K562 (cell line): ENCODE results near the gene KPNA1. TPM values are rescaled to one million over a fixed set of nuclear protein-coding genes. Genes with fewer than 3 reads are reported as not detected.

ENCODE experiments used
- ATAC-seq: fragments of 200-7000 bp; cut with Tn5 transposase; 3 replicates; pipeline ENCODE4 v1.9.1; 2020; ENCODE audit warnings: moderate library complexity
- BruUV-seq: library from RNA; stranded (reverse); fragments of 400-500 nt; replicated peaks from 2 replicates; lab custom pipeline; 2021; lab: Mats Ljungman, UMichigan
- CTCF ChIA-PET: fragments of 300-600 bp; formaldehyde crosslinking; extraction: SDS; loops from one replicate; lab custom pipeline; 2021; ENCODE audit warnings: low intra/inter-chr PET ratio; lab: Yijun Ruan, JAX
- POLR2A ChIA-PET: fragments of 300-600, 350-650 bp; sonication (Branson Sonifier 250); formaldehyde crosslinking; extraction: SDS; loops from one replicate; lab custom pipeline; 2021; ENCODE audit warnings: antibody characterized with exemption, inconsistent platforms; lab: Yijun Ruan, JAX
- DNase-seq, 4 experiments: peaks; one replicate each; pipeline versions ENCODE4 v3.0.0 to v3.0.0-alpha.2; 2011 to 2018; ENCODE audit warnings: low spot score in 3 of 4, mixed read lengths in 3 of 4; ENCODE audit errors: extremely low read depth in 1 of 4
- FAIRE-seq: peaks from 2 replicates; lab custom pipeline; 2011; peaks lifted over from hg19 to GRCh38; lab: Jason Lieb, UNC
- H2AFZ ChIP-seq: 2 replicates; pipeline ENCODE4 v1.6.0; 2011; ENCODE audit warnings: low read depth, low read length, control low read depth, inconsistent platforms
- H3K27ac ChIP-seq: fragments of 200-600 bp; 3 replicates; pipeline ENCODE4 v1.8.0; 2011; ENCODE audit warnings: low read depth, mild to moderate bottlenecking, control low read depth, inconsistent platforms, low read length, moderate library complexity, mixed read lengths; ENCODE audit errors: extremely low read depth
- H3K27me3 ChIP-seq, 2 experiments: fragments of 300-600 bp in 1 of 2; 2 replicates in 1 of 2; 3 replicates in 1 of 2; pipeline versions ENCODE4 v1.6.0 to v1.8.0; 2011; ENCODE audit warnings: inconsistent platforms in 2 of 2, low read length in 2 of 2, mild to moderate bottlenecking in 1 of 2, mixed read lengths in 1 of 2, moderate library complexity in 1 of 2; ENCODE audit not compliant: control insufficient read depth in 2 of 2, insufficient read depth in 2 of 2
- H3K36me3 ChIP-seq: fragments of 300-600 bp; 3 replicates; pipeline ENCODE4 v1.8.0; 2011; ENCODE audit warnings: mild to moderate bottlenecking, low read length, inconsistent platforms; ENCODE audit not compliant: control insufficient read depth, insufficient read depth
- H3K4me1 ChIP-seq, 2 experiments: fragments of 200-600 bp in 1 of 2; replicated peaks in 1 of 2; 2 replicates in 1 of 2; 3 replicates in 1 of 2; pipeline versions ENCODE4 v1.5.1 to v1.8.0; 2011; ENCODE audit warnings: inconsistent platforms in 2 of 2, low read length in 2 of 2, mild to moderate bottlenecking in 1 of 2, mixed read lengths in 1 of 2, moderate library complexity in 1 of 2; ENCODE audit not compliant: control insufficient read depth in 2 of 2, insufficient read depth in 2 of 2
- H3K4me2 ChIP-seq: 2 replicates; pipeline ENCODE4 v1.6.1; 2011; ENCODE audit warnings: low read length, control low read depth, inconsistent platforms, mixed read lengths; ENCODE audit not compliant: insufficient read depth
- H3K4me3 ChIP-seq: fragments of 200-600 bp; sonication (generic), shearing (Covaris generic); 2 replicates; pipeline ENCODE4 v1.5.1; 2016; ENCODE audit warnings: control low read depth, inconsistent platforms
- H3K79me2 ChIP-seq: fragments of 200-600 bp; 3 replicates; pipeline ENCODE4 v1.8.0; 2011; ENCODE audit warnings: low read length, inconsistent platforms; ENCODE audit not compliant: control insufficient read depth, insufficient read depth
- H3K9ac ChIP-seq, 2 experiments: 2 replicates each; pipeline versions ENCODE4 v1.6.0 to v1.6.1; 2011; ENCODE audit warnings: low read depth in 2 of 2, low read length in 2 of 2, control low read depth in 1 of 2, inconsistent platforms in 1 of 2, mild to moderate bottlenecking in 1 of 2, mixed read lengths in 1 of 2; ENCODE audit not compliant: insufficient read depth in 1 of 2
- H3K9me1 ChIP-seq: one replicate; pipeline ENCODE4 v1.6.0; 2011; ENCODE audit warnings: inconsistent platforms, mild to moderate bottlenecking, low read length, moderate library complexity; ENCODE audit not compliant: control insufficient read depth, insufficient read depth
- H3K9me3 ChIP-seq: replicated peaks from 2 replicates; pipeline ENCODE4 v1.5.1; 2011; ENCODE audit warnings: low read depth, low read length, inconsistent platforms; ENCODE audit not compliant: control insufficient read depth, insufficient read depth
- H4K20me1 ChIP-seq: replicated peaks from 2 replicates; pipeline ENCODE4 v1.6.1; 2011; ENCODE audit warnings: low read length, inconsistent platforms, mixed read lengths; ENCODE audit not compliant: control insufficient read depth, insufficient read depth
- CBFA2T3 ChIP-seq: fragments of 450-650 bp; IDR thresholded peaks from 2 replicates; pipeline ENCODE4 v1.6.1; 2017
- FOSL1 ChIP-seq: fragments of 200-800 bp; sonication (Bioruptor generic); conservative IDR thresholded peaks from 2 replicates; pipeline ENCODE4 v1.6.1; 2016; ENCODE audit warnings: missing genetic modification characterization, missing compliant biosample characterization
- JUND ChIP-seq, 2 experiments: IDR thresholded peaks; 2 replicates in 1 of 2; 3 replicates in 1 of 2; pipeline ENCODE4 v1.6.1; 2011; ENCODE audit warnings: borderline replicate concordance in 2 of 2, low read depth in 2 of 2, low read length in 2 of 2, improper control_type of control experiment in 1 of 2, missing biosample characterization in 1 of 2, missing genetic modification characterization in 1 of 2, missing genetic modification reagents in 1 of 2
- RBM14 ChIP-seq: fragments of 200-400 bp; formaldehyde crosslinking; IDR thresholded peaks from 2 replicates; pipeline ENCODE4 v1.6.1; 2018; ENCODE audit warnings: low read depth, mild to moderate bottlenecking, low read length, moderate library complexity, borderline replicate concordance; ENCODE audit not compliant: insufficient read depth
- WGBS: fragments of 100-300 bp; shearing (Covaris generic); methylation state at CpG from one replicate; pipeline ENCODE4 v1.1.6; 2016; ENCODE audit warnings: low coverage, mixed read lengths; ENCODE audit not compliant: insufficient coverage; ENCODE audit errors: missing lambda C conversion rate; 5-methylcytosine and 5-hydroxymethylcytosine counted together
- in situ Hi-C: fragments of 300-500 bp; cut with MboI; formaldehyde crosslinking; loops from 4 replicates; pipeline ENCODE4 v1.15.0; 2018; ENCODE audit warnings: inconsistent platforms, mixed read lengths
- intact Hi-C: fragments of 100-400 bp; cut with micrococcal nuclease; formaldehyde crosslinking; loops from 2 replicates; pipeline ENCODE4 v1.14.2; 2022
- polyA plus RNA-seq, 8 experiments: library from polyadenylated mRNA; depleted of rRNA in 4 of 8; stranded (reverse) in 5 of 8; unstranded in 3 of 8; fragments of >200 nt; fragmentation: Nextera tagmentation in 2 of 8; fragmentation: Illumina TruSeq in 1 of 8; extraction: Ambion mirVana in 2 of 8; extraction: Trizol in 1 of 8; gene quantifications; 2 replicates each; pipeline versions ENCODE4 v1.2.1 to v1.2.3, GENCODE V29; 2011 to 2014; ENCODE audit warnings: inconsistent platforms in 1 of 8, missing spikeins in 1 of 8
- total RNA-seq, 7 experiments: library from RNA; depleted of rRNA in 6 of 7; stranded (reverse); fragments of >200 nt in 6 of 7; fragmentation: Illumina TruSeq in 2 of 7; extraction: Trizol in 2 of 7; gene quantifications; 2 replicates each; pipeline versions ENCODE4 v1.2.1 to v1.2.3, GENCODE V29; 2011 to 2021; ENCODE audit warnings: low replicate concordance in 1 of 7
- TF ChIP-seq, protein P1 (sequence below): IDR thresholded peaks from 2 replicates; pipeline ENCODE4 v1.6.1; 2011; ENCODE audit warnings: borderline replicate concordance, low read depth, mild to moderate bottlenecking, moderate library complexity, low read length; ENCODE audit not compliant: insufficient read depth, poor library complexity, severe bottlenecking
- TF ChIP-seq, protein P2 (sequence below), 2 experiments: fragments of 450-650 bp in 1 of 2; sonication (generic) in 1 of 2; formaldehyde crosslinking in 1 of 2; IDR thresholded peaks in 1 of 2; conservative IDR thresholded peaks in 1 of 2; 2 replicates each; pipeline versions ENCODE4 v1.6.1 to v1.8.1; 2016 to 2023; ENCODE audit warnings: mild to moderate bottlenecking in 2 of 2, moderate library complexity in 2 of 2, inconsistent platforms in 1 of 2, missing genetic modification reagents in 1 of 2
- TF ChIP-seq, protein P3 (sequence below): sonication (generic); formaldehyde crosslinking; IDR thresholded peaks from 2 replicates; pipeline ENCODE4 v1.5.0; 2020; ENCODE audit warnings: missing genetic modification reagents

The KPNA1 gene
- total and polyA plus RNA-seq, 9 of the 15 experiments (the other 6 are each of a cell fraction or from before 2014, with no cell fraction given) = 9.3 to 53.8 (median 33.5) TPM

DNA sequence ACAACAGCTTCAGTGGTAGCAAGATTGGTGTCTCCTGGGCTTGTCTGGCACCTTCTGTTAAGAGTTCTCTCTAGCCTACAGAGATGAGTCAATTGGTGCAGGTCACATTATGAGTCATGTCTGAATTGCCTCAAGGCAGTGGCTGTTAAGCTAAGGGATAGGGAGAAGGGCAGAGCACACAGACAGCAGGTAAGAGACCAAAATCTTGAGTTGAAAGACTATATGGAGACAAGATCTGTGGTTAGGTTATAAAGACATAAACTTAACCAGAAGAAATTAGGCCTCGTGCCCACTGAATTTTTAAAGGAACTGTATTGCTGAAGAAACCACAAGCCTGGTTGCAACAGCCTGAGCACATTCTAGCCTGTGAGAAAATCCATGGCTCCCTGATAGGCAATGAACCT is 19.2 kb upstream of the KPNA1 start:
- Histone ChIP-seq H3K79me2 (no peaks in the 10 kb centered on the region), H3K27ac (no peak overlapping the region), H3K4me2 (no peak overlapping the region), H3K9ac (no peak overlapping the region), H3K4me3 (no peak overlapping the region), H3K27me3 (no peaks in the 10 kb centered on the region), H3K9me3 (no peaks in the 10 kb centered on the region), H3K4me1 (no peaks in the 10 kb centered on the region), H4K20me1 (no peaks in the 10 kb centered on the region), H2AFZ (no peak overlapping the region), H3K9me1 (no peaks in the 10 kb centered on the region), H3K36me3 (0 out of 3 replicates have a peak, but pooled peaks cover 2% of the 10 kb centered on the region)
- intact Hi-C loops (no loop called here), in situ Hi-C loops (no loop called here)
- FAIRE-seq (peak; percentile 37), DNase-seq (peak; percentile 11 to 27 (median 16)), ATAC-seq (peak; percentile 58; the same call in 2 of the 3 replicates)
- BruUV-seq = no TSS peak
- ChIA-PET POLR2A (interaction anchor here (0.8 kb wide), 1 partner anchor 513 kb away, joined by 3 read pairs; no protein-coding TSS in a partner anchor), CTCF (no interaction called here)
- WGBS = 20% methylated on average over 1 of the region's 1 CpG
- peak; percentile 62; the same call in 1 of the 2 replicates for TF ChIP-seq JUND (IDR thresholded peaks at IDR 0.05; ENCODE audit: borderline replicate concordance, low read depth, low read length)
- TF ChIP-seq JUND (tag; IDR thresholded peaks at IDR 0.05; ENCODE audit: borderline replicate concordance, low read depth, low read length) = no peak
- TF ChIP-seq, protein P1, sequence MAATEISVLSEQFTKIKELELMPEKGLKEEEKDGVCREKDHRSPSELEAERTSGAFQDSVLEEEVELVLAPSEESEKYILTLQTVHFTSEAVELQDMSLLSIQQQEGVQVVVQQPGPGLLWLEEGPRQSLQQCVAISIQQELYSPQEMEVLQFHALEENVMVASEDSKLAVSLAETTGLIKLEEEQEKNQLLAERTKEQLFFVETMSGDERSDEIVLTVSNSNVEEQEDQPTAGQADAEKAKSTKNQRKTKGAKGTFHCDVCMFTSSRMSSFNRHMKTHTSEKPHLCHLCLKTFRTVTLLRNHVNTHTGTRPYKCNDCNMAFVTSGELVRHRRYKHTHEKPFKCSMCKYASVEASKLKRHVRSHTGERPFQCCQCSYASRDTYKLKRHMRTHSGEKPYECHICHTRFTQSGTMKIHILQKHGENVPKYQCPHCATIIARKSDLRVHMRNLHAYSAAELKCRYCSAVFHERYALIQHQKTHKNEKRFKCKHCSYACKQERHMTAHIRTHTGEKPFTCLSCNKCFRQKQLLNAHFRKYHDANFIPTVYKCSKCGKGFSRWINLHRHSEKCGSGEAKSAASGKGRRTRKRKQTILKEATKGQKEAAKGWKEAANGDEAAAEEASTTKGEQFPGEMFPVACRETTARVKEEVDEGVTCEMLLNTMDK = no peak
- TF ChIP-seq, protein P2, sequence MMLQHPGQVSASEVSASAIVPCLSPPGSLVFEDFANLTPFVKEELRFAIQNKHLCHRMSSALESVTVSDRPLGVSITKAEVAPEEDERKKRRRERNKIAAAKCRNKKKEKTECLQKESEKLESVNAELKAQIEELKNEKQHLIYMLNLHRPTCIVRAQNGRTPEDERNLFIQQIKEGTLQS (IDR thresholded peaks at IDR 0.05) = peak; percentile 60
- TF ChIP-seq, protein P2 (CRISPR knock-in tag; conservative IDR thresholded peaks at IDR 0.05) = no peak
- TF ChIP-seq, protein P3, sequence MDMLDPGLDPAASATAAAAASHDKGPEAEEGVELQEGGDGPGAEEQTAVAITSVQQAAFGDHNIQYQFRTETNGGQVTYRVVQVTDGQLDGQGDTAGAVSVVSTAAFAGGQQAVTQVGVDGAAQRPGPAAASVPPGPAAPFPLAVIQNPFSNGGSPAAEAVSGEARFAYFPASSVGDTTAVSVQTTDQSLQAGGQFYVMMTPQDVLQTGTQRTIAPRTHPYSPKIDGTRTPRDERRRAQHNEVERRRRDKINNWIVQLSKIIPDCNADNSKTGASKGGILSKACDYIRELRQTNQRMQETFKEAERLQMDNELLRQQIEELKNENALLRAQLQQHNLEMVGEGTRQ = no peak
- TF ChIP-seq FOSL1 (tag) = peak; percentile 87
- TF ChIP-seq RBM14 = no peak
- TF ChIP-seq CBFA2T3 = peak; percentile 20; the same call in 1 of the 2 replicates
